Fibroblast of villous mesenchyme (primary cell): ENCODE results near the gene CEP350. TPM values are rescaled to one million over a fixed set of nuclear protein-coding genes. Genes with fewer than 3 reads are reported as not detected.

ENCODE experiments used
- DNase-seq: peaks from one replicate; pipeline ENCODE4 v3.0.0-alpha.2; 2010; ENCODE audit warnings: low read depth
- H3K4me3 ChIP-seq: 2 replicates; pipeline ENCODE4 v1.5.1; 2011; ENCODE audit warnings: low read depth, mild to moderate bottlenecking, low read length
- CTCF ChIP-seq: IDR thresholded peaks from 2 replicates; pipeline ENCODE4 v1.5.1; 2012; ENCODE audit warnings: low read depth, mild to moderate bottlenecking, low read length; ENCODE audit not compliant: insufficient read depth
- total RNA-seq: library from RNA; depleted of rRNA; stranded (reverse); fragments of >200 nt; gene quantifications from 2 replicates; pipeline ENCODE4 v1.2.3, GENCODE V29; 2012

CEP350 gene
- total RNA-seq, 1 donor = 72.1 TPM

- no peak for DNase-seq
- H3K4me3 ChIP-seq = no peak overlapping the region
- TF ChIP-seq CTCF = no peak
These were observed 198.4 kb downstream of the CEP350 start for GRCh38 chr1:180153032-180153431.

- DNase-seq = no peak
- no peak for TF ChIP-seq CTCF
- H3K4me3 ChIP-seq = peak overlapping the region; percentile 79
These were observed 199.4 kb downstream of the CEP350 start for GRCh38 chr1:180154003-180154324.

- TF ChIP-seq CTCF = no peak
- peak within 1 kb of the TSS; percentile 92 for H3K4me3 ChIP-seq
- peak; percentile 89 for DNase-seq
These were observed 199.9 kb downstream of the CEP350 start, which contains the start of gene QSOX1 for GRCh38 chr1:180154325-180155181. Gene QSOX1 (plus strand): TSS chr1:180154869. CDS start chr1:180154908, 39 bp downstream.

GRCh38 chr1:180155182-180155682 lies 200.6 kb downstream of the CEP350 start:
- H3K4me3 ChIP-seq = peak overlapping the region; percentile 92
- no peak for TF ChIP-seq CTCF
- no peak for DNase-seq

- DNase-seq = no peak
These were observed 201.6 kb downstream of the CEP350 start for GRCh38 chr1:180156201-180156600.

GRCh38 chr1:180156631-180157091 lies 202.1 kb downstream of the CEP350 start:
- TF ChIP-seq CTCF = no peak
- DNase-seq = peak; percentile 80
- peak overlapping the region; percentile 92 for H3K4me3 ChIP-seq

More at GRCh38 chr1:180156201-180156600, 201.6 kb downstream of the CEP350 start:
- no peak for TF ChIP-seq CTCF
- H3K4me3 ChIP-seq = peak overlapping the region; percentile 92
